Smooth muscle cell (in vitro differentiated cells): Measurements from ENCODE around the gene SLC18A2. TPM values are rescaled to one million over a fixed set of nuclear protein-coding genes. Genes with fewer than 3 reads are reported as not detected.

Experiments
- DNase-seq: peaks from one replicate; lab custom pipeline; 2025; ENCODE audit not compliant: unreplicated experiment; lab: John Stamatoyannopoulos, UW
- H2AFZ ChIP-seq: fragments of 200-600 bp; sonication (generic); 2 replicates; pipeline ENCODE4 v1.6.0; 2016; ENCODE audit warnings: antibody characterized with exemption, low read depth, mild to moderate bottlenecking
- H3F3A ChIP-seq: fragments of 200-600 bp; sonication (generic); 2 replicates; pipeline ENCODE4 v1.6.0; 2017; ENCODE audit warnings: antibody characterized with exemption, low read depth
- H3K27ac ChIP-seq: fragments of 200-600 bp; sonication (generic); 2 replicates; pipeline ENCODE4 v1.5.1; 2016; ENCODE audit warnings: low read depth, mild to moderate bottlenecking
- H3K27me3 ChIP-seq: fragments of 200-600 bp; sonication (generic); 2 replicates; pipeline ENCODE4 v1.6.1; 2016; ENCODE audit warnings: low read depth, mild to moderate bottlenecking
- H3K36me3 ChIP-seq: fragments of 200-600 bp; sonication (generic); 2 replicates; pipeline ENCODE4 v1.5.1; 2016; ENCODE audit warnings: low read depth
- H3K4me1 ChIP-seq: fragments of 200-600 bp; sonication (generic); 2 replicates; pipeline ENCODE4 v1.5.1; 2016; ENCODE audit warnings: low read depth
- H3K4me2 ChIP-seq: fragments of 200-600 bp; sonication (generic); 2 replicates; pipeline ENCODE4 v1.6.0; 2016; ENCODE audit warnings: mild to moderate bottlenecking
- H3K4me3 ChIP-seq: fragments of 200-600 bp; sonication (generic); 2 replicates; pipeline ENCODE4 v1.5.1; 2016; ENCODE audit warnings: mild to moderate bottlenecking
- H3K79me2 ChIP-seq: fragments of 200-600 bp; sonication (generic); 2 replicates; pipeline ENCODE4 v1.6.0; 2016; ENCODE audit warnings: low read depth, mild to moderate bottlenecking
- H3K9ac ChIP-seq: fragments of 200-600 bp; sonication (generic); 2 replicates; pipeline ENCODE4 v1.6.0; 2016; ENCODE audit warnings: low read depth
- H3K9me3 ChIP-seq: fragments of 200-600 bp; sonication (generic); replicated peaks from 2 replicates; pipeline ENCODE4 v1.5.1; 2016; ENCODE audit warnings: low read depth
- H4K20me1 ChIP-seq: fragments of 200-600 bp; sonication (generic); 2 replicates; pipeline ENCODE4 v1.6.0; 2016; ENCODE audit warnings: low read depth
- WGBS: methylation state at CpG from one replicate; pipeline ENCODE4 v1.1.7; 2016; ENCODE audit warnings: low lambda C conversion rate; 5-methylcytosine and 5-hydroxymethylcytosine counted together
- polyA plus RNA-seq: library from polyadenylated mRNA; unstranded; fragments of >200 nt; fragmentation: Nextera tagmentation; extraction: Ambion mirVana; gene quantifications from 2 replicates; pipeline ENCODE4 v1.2.1, GENCODE V29; 2016
- total RNA-seq: library from RNA; depleted of rRNA; stranded (reverse); fragments of >200 nt; gene quantifications from 2 replicates; pipeline ENCODE4 v1.2.3, GENCODE V29; 2014
- TF ChIP-seq, protein P1 (sequence below): fragments of 200-600 bp; sonication (generic); IDR thresholded peaks from 2 replicates; pipeline ENCODE4 v1.5.1; 2017; ENCODE audit warnings: borderline replicate concordance, mild to moderate bottlenecking, antibody characterized with exemption; ENCODE audit not compliant: insufficient read depth, poor library complexity, severe bottlenecking

Gene SLC18A2
- total and polyA plus RNA-seq, 2 experiments from 2014 or later = 0.09 to 0.18 TPM

DNA sequence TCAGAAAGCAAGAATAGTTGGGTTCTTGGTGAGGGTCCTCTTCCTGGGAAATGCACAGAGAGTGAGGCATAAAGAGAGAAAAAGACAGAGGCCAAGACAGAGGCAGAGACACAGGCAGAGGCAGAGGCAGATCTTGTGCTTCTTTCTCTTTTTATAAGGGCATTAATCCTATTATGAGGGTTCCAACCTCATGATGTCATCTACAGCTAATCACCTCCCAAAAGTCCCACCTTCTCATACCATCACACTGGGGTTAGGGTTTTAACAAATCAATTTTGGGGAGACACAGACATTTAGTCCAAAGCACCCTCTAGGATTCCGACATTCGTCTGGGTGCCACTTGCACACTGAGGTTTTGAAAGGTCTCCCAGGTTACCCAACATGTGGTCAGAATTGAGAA, 25.8 kb upstream of the SLC18A2 start:
- H3K4me1 ChIP-seq = peaks cover 4% of the 10 kb centered on the region
- no peaks in the 10 kb centered on the region for H3F3A ChIP-seq
- H3K4me3 ChIP-seq = no peak overlapping the region
- no peaks in the 10 kb centered on the region for H3K79me2 ChIP-seq
- 92% methylated on average over 2 of the region's 2 CpGs for WGBS
- no peak for DNase-seq
- no peaks in the 10 kb centered on the region for H4K20me1 ChIP-seq
- H3K36me3 ChIP-seq = no peaks in the 10 kb centered on the region
- H3K4me2 ChIP-seq = no peak overlapping the region
- H3K27ac ChIP-seq = no peak overlapping the region
- peaks cover 4% of the 10 kb centered on the region for H3K9me3 ChIP-seq
- peaks cover 50% of the 10 kb centered on the region for H3K27me3 ChIP-seq
- TF ChIP-seq, protein P1, sequence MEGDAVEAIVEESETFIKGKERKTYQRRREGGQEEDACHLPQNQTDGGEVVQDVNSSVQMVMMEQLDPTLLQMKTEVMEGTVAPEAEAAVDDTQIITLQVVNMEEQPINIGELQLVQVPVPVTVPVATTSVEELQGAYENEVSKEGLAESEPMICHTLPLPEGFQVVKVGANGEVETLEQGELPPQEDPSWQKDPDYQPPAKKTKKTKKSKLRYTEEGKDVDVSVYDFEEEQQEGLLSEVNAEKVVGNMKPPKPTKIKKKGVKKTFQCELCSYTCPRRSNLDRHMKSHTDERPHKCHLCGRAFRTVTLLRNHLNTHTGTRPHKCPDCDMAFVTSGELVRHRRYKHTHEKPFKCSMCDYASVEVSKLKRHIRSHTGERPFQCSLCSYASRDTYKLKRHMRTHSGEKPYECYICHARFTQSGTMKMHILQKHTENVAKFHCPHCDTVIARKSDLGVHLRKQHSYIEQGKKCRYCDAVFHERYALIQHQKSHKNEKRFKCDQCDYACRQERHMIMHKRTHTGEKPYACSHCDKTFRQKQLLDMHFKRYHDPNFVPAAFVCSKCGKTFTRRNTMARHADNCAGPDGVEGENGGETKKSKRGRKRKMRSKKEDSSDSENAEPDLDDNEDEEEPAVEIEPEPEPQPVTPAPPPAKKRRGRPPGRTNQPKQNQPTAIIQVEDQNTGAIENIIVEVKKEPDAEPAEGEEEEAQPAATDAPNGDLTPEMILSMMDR = no peak
- no peak overlapping the region for H3K9ac ChIP-seq
- no peak overlapping the region for H2AFZ ChIP-seq

DNA sequence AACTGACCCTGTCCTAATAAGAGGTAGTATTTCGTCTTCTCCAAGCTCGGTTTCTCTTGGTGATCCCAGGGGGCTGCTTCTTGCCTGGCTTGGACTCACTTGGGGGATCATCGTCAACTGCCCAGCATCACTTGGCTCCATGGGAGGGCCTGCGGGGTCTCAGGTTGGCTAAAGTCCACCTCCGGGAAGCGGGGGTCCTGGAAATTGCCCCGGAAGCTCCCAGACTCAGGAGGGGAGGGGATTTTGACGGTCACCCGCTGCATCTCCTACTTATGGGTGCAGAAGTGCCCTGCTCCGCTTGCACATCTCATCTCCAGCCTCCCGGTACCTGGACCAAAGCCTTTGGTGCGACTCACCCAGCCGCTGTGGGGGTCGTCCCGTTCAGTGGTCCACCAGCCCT, 24.9 kb upstream of the SLC18A2 start:
- H3K79me2 ChIP-seq = no peaks in the 10 kb centered on the region
- WGBS = 85% methylated on average over 15 of the region's 15 CpGs
- H3K4me3 ChIP-seq = no peak overlapping the region
- H3K9me3 ChIP-seq = peaks cover 4% of the 10 kb centered on the region
- TF ChIP-seq, protein P1 = no peak
- no peaks in the 10 kb centered on the region for H3K36me3 ChIP-seq
- no peak for DNase-seq
- H3F3A ChIP-seq = no peaks in the 10 kb centered on the region
- no peak overlapping the region for H2AFZ ChIP-seq
- H3K4me2 ChIP-seq = no peak overlapping the region
- no peak overlapping the region for H3K27ac ChIP-seq
- H4K20me1 ChIP-seq = no peaks in the 10 kb centered on the region
- H3K27me3 ChIP-seq = peaks cover 50% of the 10 kb centered on the region
- H3K4me1 ChIP-seq = peaks cover 4% of the 10 kb centered on the region
- H3K9ac ChIP-seq = no peak overlapping the region

DNA sequence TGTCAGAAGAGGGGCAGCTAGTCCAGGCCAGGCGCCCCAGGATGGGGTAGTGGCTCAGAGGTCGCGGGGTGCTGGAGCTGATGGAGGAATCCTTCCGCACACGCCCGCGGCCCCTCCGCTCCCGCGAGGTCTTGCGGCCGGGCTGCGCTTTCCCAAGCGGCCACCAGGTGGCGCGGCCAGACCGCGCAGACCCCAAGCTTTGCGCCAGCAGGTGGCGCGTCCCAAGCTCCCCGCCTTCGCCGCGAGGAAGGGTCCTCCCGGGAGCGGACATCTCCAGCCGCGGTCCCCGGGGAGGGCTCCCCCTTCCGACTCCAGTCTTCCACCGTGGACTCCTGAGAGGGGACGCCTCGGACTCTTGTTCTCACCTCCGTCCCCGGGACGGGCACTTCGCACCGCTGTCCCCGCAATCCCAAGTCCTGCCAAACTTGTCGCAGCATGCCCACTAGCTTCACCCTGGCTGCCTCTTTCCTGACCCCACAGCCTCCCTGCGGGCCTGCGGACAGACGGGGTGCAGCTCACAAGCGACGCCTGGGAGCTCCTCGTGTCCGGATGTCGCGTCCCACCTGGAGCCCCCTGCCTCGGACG, 24.2 kb upstream of the SLC18A2 start:
- peak; percentile 28 for DNase-seq

More for the DNA sequence above, 24.2 kb upstream of the SLC18A2 start:
- Histone ChIP-seq H2AFZ (peak overlapping the region; percentile 93), H3K9me3 (peaks cover 4% of the 10 kb centered on the region), H4K20me1 (no peaks in the 10 kb centered on the region), H3K9ac (no peak overlapping the region), H3K4me2 (peak overlapping the region; percentile 85), H3F3A (no peaks in the 10 kb centered on the region), H3K27ac (no peak overlapping the region), H3K79me2 (no peaks in the 10 kb centered on the region), H3K27me3 (peaks cover 50% of the 10 kb centered on the region), H3K4me1 (peaks cover 4% of the 10 kb centered on the region), H3K36me3 (no peaks in the 10 kb centered on the region), H3K4me3 (peak overlapping the region; percentile 63)
- TF ChIP-seq, protein P1 = peak; percentile 99
- WGBS = under 1% methylated on average over 46 of the region's 52 CpGs
